PC-3 (cell line): ENCODE measurements around the gene TMEM81. TPM values are rescaled to one million over a fixed set of nuclear protein-coding genes. Genes with fewer than 3 reads are reported as not detected.

Experiments used
- ATAC-seq: fragments of 200-7000 bp; cut with Tn5 transposase; 2 replicates; pipeline ENCODE4 v1.9.1; 2020; ENCODE audit warnings: mild to moderate bottlenecking, moderate library complexity
- BruUV-seq: library from RNA; stranded (reverse); fragments of 400-500 nt; replicated peaks from 2 replicates; lab custom pipeline; 2021; lab: Mats Ljungman, UMichigan
- CTCF ChIA-PET: fragments of 300-600 bp; sonication (Branson Sonifier 250); formaldehyde crosslinking; loops from one replicate; lab custom pipeline; 2022; ENCODE audit warnings: antibody characterized with exemption; lab: Charles Lee
- POLR2A ChIA-PET: fragments of 300-600 bp; sonication (Branson Sonifier 250); formaldehyde crosslinking; loops from one replicate; lab custom pipeline; 2022; ENCODE audit warnings: antibody characterized with exemption; ENCODE audit not compliant: unreplicated experiment; lab: Charles Lee
- DNase-seq: peaks from one replicate; pipeline ENCODE4 v3.0.0-alpha.2; 2015
- H2AFZ ChIP-seq: fragments of 300-600 bp; sonication (generic); 2 replicates; pipeline ENCODE4 v1.6.0; 2016; ENCODE audit warnings: antibody characterized with exemption, low read length
- H3F3A ChIP-seq: fragments of 300-600 bp; sonication (generic); one replicate; pipeline ENCODE4 v1.6.0; 2017; ENCODE audit warnings: antibody characterized with exemption, low read length, control low read depth, mild to moderate bottlenecking; ENCODE audit not compliant: unreplicated experiment
- H3K27ac ChIP-seq: fragments of 300-600 bp; sonication (generic); 2 replicates; pipeline ENCODE4 v1.5.1; 2016; ENCODE audit warnings: mild to moderate bottlenecking, low read length
- H3K27me3 ChIP-seq: fragments of 300-600 bp; sonication (generic); 2 replicates; pipeline ENCODE4 v1.6.1; 2016; ENCODE audit warnings: low read length, mixed read lengths
- H3K36me3 ChIP-seq: fragments of 300-600 bp; sonication (generic); 2 replicates; pipeline ENCODE4 v1.6.1; 2016; ENCODE audit warnings: low read depth, mixed run types, low read length, mixed read lengths
- H3K4me1 ChIP-seq: fragments of 300-600 bp; sonication (generic); 2 replicates; pipeline ENCODE4 v1.5.1; 2016; ENCODE audit warnings: low read length; ENCODE audit not compliant: insufficient read depth
- H3K4me2 ChIP-seq: fragments of 300-600 bp; sonication (generic); 2 replicates; pipeline ENCODE4 v1.6.0; 2016; ENCODE audit warnings: low read length
- H3K4me3 ChIP-seq: fragments of 300-600 bp; sonication (generic); 2 replicates; pipeline ENCODE4 v1.5.1; 2016; ENCODE audit warnings: mild to moderate bottlenecking, low read length, mixed read lengths
- H3K79me2 ChIP-seq: fragments of 300-600 bp; sonication (generic); 2 replicates; pipeline ENCODE4 v1.6.1; 2017; ENCODE audit warnings: low read length, mixed read lengths
- H3K9ac ChIP-seq: fragments of 300-600 bp; sonication (generic); 2 replicates; pipeline ENCODE4 v1.6.0; 2016; ENCODE audit warnings: mild to moderate bottlenecking, low read length
- H3K9me2 ChIP-seq: fragments of 300-600 bp; sonication (generic); replicated peaks from 2 replicates; pipeline ENCODE4 v1.6.1; 2016; ENCODE audit warnings: mixed run types, low read length, mixed read lengths
- H3K9me3 ChIP-seq: fragments of 300-600 bp; sonication (generic); 2 replicates; pipeline ENCODE4 v1.6.1; 2016; ENCODE audit warnings: low read length, mixed read lengths
- H4K20me1 ChIP-seq: fragments of 300-600 bp; sonication (generic); 2 replicates; pipeline ENCODE4 v1.6.1; 2016; ENCODE audit warnings: low read length, mixed read lengths
- CTCF ChIP-seq: fragments of 300-600 bp; sonication (generic); conservative IDR thresholded peaks from 2 replicates; pipeline ENCODE4 v1.5.1; 2017; ENCODE audit warnings: antibody characterized with exemption, low read depth, mild to moderate bottlenecking, low read length
- EZH2 ChIP-seq: fragments of 300-600 bp; sonication (generic); IDR thresholded peaks from one replicate; pipeline ENCODE4 v1.6.1; 2017; ENCODE audit warnings: antibody characterized with exemption, mild to moderate bottlenecking, low read length; ENCODE audit not compliant: unreplicated experiment
- EZH2phosphoT487 ChIP-seq: fragments of 300-600 bp; sonication (generic); IDR thresholded peaks from 2 replicates; pipeline ENCODE4 v1.6.1; 2018; ENCODE audit warnings: mild to moderate bottlenecking, antibody characterized with exemption, low read length, borderline replicate concordance
- intact Hi-C: fragments of 100-400 bp; cut with micrococcal nuclease; formaldehyde crosslinking; loops from 2 replicates; pipeline ENCODE4 v1.9.0; 2023
- total RNA-seq: library from RNA; depleted of rRNA; stranded (reverse); fragments of >200 nt; gene quantifications from 2 replicates; pipeline ENCODE4 v1.2.3, GENCODE V29; 2014

Gene TMEM81
- total RNA-seq, 1 experiment from 2014 or later, result 6.3 TPM

- no peak overlapping the region for H3K27ac ChIP-seq
- H3K9me2 ChIP-seq, result no peaks in the 10 kb centered on the region
- ChIA-PET CTCF (interaction anchor here (1.6 to 1.9 kb wide), 4 partner anchors 72 to 254 kb away, joined by 8 to 62 read pairs (median 14); no protein-coding TSS in a partner anchor), POLR2A (no interaction called here)
- no peaks in the 10 kb centered on the region for H4K20me1 ChIP-seq
- no peak overlapping the region for H3K9ac ChIP-seq
- no peak for DNase-seq
- intact Hi-C loops, result loop anchor here (1.0 to 5.0 kb wide), 4 partner anchors 71 to 253 kb away; no protein-coding TSS in a partner anchor
- no TSS peak for BruUV-seq
- no peaks in the 10 kb centered on the region for H3K36me3 ChIP-seq
- H3F3A ChIP-seq, result no peaks in the 10 kb centered on the region
- H3K4me1 ChIP-seq, result no peaks in the 10 kb centered on the region
- no peak overlapping the region for H3K4me2 ChIP-seq
- H2AFZ ChIP-seq, result no peak overlapping the region
- H3K4me3 ChIP-seq, result no peak overlapping the region
- peaks cover 17% of the 10 kb centered on the region; the same call in 1 of the 2 replicates for H3K27me3 ChIP-seq
- H3K79me2 ChIP-seq, result no peaks in the 10 kb centered on the region
- no peaks in the 10 kb centered on the region for H3K9me3 ChIP-seq
- TF ChIP-seq CTCF (no peak), EZH2phosphoT487 (no peak), EZH2 (no peak)
- ATAC-seq, result no peak
Measured at GRCh38 chr1:205060746-205061145, 23.5 kb downstream of the TMEM81 start.

GRCh38 chr1:205059660-205060059 lies 24.6 kb downstream of the TMEM81 start:
- Histone ChIP-seq H3K9ac (no peak overlapping the region), H2AFZ (no peak overlapping the region), H3K4me1 (no peaks in the 10 kb centered on the region), H3F3A (no peaks in the 10 kb centered on the region), H3K4me2 (no peak overlapping the region), H3K27ac (no peak overlapping the region), H3K27me3 (peaks cover 27% of the 10 kb centered on the region), H3K9me2 (no peaks in the 10 kb centered on the region), H4K20me1 (no peaks in the 10 kb centered on the region), H3K36me3 (no peaks in the 10 kb centered on the region), H3K4me3 (no peak overlapping the region), H3K9me3 (no peaks in the 10 kb centered on the region), H3K79me2 (no peaks in the 10 kb centered on the region)
- CTCF ChIA-PET, result no interaction called here
- POLR2A ChIA-PET, result no interaction called here
- BruUV-seq, result no TSS peak
- no peak for DNase-seq
- intact Hi-C loops, result loop anchor here (5.0 kb wide), 2 partner anchors 198 to 252 kb away; no protein-coding TSS in a partner anchor
- no peak for ATAC-seq
- TF ChIP-seq EZH2phosphoT487, result no peak
- no peak for TF ChIP-seq CTCF
- no peak for TF ChIP-seq EZH2

GRCh38 chr1:205058853-205059252 lies 25.4 kb downstream of the TMEM81 start:
- H3K4me1 ChIP-seq, result no peaks in the 10 kb centered on the region
- H3K4me3 ChIP-seq, result no peak overlapping the region
- no TSS peak for BruUV-seq
- no peak overlapping the region for H3K9ac ChIP-seq
- no peaks in the 10 kb centered on the region for H3K9me2 ChIP-seq
- no peak overlapping the region for H3K27ac ChIP-seq
- peaks cover 34% of the 10 kb centered on the region for H3K27me3 ChIP-seq
- ChIA-PET CTCF (no interaction called here), POLR2A (no interaction called here)
- TF ChIP-seq EZH2 (no peak), CTCF (no peak), EZH2phosphoT487 (no peak)
- no peaks in the 10 kb centered on the region for H3F3A ChIP-seq
- H4K20me1 ChIP-seq, result no peaks in the 10 kb centered on the region
- no peak for DNase-seq
- no peak overlapping the region for H3K4me2 ChIP-seq
- no peak overlapping the region for H2AFZ ChIP-seq
- intact Hi-C loops, result no loop called here
- ATAC-seq, result no peak
- H3K36me3 ChIP-seq, result no peaks in the 10 kb centered on the region
- H3K79me2 ChIP-seq, result no peaks in the 10 kb centered on the region
- no peaks in the 10 kb centered on the region for H3K9me3 ChIP-seq
